IPS-18c (cell line): Measurements from ENCODE around the gene MAML3.

ENCODE experiments used
- H3K4me3 ChIP-seq: 2 replicates; pipeline ENCODE4 v1.7.0; 2013; ENCODE audit warnings: low read depth, mild to moderate bottlenecking, low read length, moderate library complexity; ENCODE audit not compliant: insufficient read depth
- H3K9me3 ChIP-seq: one replicate; pipeline ENCODE4 v1.6.1; 2013; ENCODE audit warnings: mild to moderate bottlenecking, low read length, moderate library complexity; ENCODE audit not compliant: control insufficient read depth, insufficient read depth

The MAML3 gene

DNA sequence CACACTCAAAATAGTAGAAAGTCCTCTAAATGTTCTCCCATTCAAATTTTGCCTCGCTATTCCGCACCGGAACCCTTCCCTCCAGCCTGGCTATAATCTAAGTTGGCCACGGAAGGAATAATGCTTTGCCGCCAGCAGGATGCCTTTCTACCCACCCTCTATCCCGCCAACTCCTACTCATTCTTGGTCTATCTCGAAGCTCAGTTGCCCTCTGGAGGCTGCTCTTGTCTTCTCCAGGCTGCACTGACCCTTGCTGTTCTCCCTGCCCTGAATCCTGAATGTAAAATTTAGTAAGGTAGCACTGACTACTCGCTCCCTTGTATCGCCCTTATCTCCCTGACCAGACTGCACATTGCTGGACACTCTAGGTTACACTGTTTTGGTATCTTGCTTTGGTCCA, 275.9 kb downstream of the MAML3 start:
- Histone ChIP-seq H3K4me3 (no peak overlapping the region), H3K9me3 (no peaks in the 10 kb centered on the region)

DNA sequence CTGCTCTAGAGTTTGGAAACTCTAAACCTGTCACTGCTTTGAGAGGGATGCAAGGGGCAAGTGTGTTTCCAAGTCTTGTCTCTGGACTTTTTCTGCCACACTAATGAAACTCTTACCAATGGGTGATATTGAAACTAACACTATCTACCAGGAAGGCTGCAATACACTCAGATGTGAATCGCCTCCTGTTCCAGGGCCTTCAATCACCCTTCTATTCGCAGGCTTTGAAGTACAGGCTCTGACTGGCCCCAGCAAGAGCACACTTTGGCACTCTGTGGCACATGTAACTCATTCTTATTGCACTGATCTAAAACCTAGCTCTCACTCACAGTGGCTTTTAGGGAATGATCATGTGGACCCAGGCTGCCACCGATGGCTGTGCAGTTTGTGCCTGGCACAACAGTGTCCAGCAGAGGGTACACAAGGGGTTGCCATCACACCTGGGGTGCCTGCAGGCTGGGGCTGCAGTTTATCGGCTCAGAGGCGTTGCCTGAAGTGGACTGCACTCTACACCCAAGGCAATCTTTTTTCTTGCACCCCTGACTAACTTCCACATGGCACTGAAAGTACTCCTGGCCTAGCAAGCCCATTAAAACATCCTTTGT, 277.5 kb downstream of the MAML3 start:
- Histone ChIP-seq H3K4me3 (no peak overlapping the region), H3K9me3 (no peaks in the 10 kb centered on the region)

DNA sequence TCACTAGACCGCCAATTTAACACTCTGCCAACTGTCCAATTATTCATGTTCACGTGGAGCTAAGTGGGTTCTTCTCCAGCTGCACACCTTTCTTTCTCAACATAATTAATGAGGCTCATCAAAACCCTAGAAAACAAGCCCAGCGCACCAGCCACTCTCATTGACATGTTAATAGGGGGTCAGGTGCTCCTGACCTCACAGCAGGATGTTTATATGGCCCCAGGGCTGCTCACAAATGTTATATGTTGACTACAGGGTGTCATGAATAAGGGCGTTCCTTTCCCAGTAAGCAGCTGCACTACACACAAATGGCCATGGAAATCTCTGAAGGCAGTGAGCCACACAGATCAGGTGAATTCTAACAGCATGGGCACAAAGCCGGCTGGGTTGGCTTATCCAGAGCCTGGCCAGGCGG, 278.6 kb downstream of the MAML3 start:
- Histone ChIP-seq H3K9me3 (no peaks in the 10 kb centered on the region), H3K4me3 (no peak overlapping the region)

DNA sequence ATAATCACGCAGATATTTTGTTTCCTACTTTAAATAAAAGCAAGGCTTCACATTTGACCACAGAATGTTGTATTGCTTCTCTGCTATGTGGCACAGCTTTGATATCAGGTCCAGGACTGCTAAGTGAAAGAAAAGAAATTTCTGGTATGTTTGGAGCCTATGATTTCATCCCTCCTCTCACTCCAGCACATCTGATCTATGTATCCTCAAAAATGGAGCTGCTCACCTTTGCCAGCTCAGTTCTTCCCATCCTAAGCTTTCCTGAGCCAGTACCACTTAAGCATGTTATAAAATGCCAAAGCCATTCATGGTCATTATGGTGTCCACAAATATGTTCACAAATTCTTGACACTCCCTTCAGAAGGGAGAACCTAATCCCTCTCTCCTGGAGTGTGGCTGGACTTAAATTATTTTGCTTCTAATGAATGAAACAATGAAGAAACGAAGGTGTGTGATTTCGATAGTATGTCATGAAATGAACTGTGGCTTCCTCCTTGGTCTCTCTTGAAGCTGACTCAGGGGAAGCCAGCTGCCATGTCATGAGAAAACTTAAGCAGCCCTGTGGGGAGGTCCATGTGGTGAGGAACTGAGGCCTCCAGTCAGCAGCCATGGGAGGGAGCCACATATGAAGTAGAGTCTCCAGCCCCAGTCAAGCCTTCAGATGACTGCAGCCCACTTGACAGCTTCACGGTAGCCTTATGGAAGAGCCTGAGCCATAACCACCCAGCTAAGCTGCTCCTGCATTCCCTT, 280.7 kb downstream of the MAML3 start:
- H3K9me3 ChIP-seq, result no peaks in the 10 kb centered on the region
- no peak overlapping the region for H3K4me3 ChIP-seq

DNA sequence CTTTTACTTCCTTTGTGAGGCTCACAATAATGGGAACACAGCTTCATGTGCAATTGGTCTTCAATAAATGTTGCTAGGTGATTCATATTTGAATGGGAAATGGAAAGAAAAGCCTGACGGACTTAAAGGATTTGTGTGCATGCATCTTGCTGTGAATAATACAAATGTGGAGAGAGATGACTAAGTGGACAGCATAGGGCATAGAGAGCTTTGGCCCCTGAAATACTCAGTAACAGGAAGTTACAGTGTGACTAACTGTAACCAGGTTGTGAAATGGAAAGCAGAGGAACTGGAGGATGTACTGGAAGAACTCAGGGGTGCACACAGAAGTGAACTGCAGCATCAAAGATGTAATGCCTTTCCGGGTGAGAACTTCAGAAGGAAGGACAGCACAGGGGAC, 281.7 kb downstream of the MAML3 start:
- Histone ChIP-seq H3K4me3 (no peak overlapping the region), H3K9me3 (no peaks in the 10 kb centered on the region)

DNA sequence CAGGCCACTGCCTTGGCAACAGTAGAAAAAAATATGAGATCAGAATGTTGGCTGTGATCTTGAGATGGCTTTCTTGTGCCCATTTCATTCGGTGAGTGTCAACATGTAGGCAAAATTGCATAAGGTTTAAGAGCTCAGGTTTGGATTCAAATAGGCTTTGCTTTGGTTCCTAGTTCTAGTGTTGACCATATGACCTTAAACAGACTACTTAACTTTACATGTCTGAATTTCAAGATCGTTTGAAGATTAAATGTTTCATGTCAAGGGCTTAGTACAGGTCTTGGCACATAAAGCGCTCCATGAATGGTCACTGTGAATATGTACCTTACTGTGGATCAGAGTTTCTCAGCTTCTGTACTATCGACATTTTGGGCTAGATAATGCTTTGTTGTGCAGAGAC, 284.2 kb downstream of the MAML3 start:
- H3K4me3 ChIP-seq, result no peak overlapping the region
- no peaks in the 10 kb centered on the region for H3K9me3 ChIP-seq

DNA sequence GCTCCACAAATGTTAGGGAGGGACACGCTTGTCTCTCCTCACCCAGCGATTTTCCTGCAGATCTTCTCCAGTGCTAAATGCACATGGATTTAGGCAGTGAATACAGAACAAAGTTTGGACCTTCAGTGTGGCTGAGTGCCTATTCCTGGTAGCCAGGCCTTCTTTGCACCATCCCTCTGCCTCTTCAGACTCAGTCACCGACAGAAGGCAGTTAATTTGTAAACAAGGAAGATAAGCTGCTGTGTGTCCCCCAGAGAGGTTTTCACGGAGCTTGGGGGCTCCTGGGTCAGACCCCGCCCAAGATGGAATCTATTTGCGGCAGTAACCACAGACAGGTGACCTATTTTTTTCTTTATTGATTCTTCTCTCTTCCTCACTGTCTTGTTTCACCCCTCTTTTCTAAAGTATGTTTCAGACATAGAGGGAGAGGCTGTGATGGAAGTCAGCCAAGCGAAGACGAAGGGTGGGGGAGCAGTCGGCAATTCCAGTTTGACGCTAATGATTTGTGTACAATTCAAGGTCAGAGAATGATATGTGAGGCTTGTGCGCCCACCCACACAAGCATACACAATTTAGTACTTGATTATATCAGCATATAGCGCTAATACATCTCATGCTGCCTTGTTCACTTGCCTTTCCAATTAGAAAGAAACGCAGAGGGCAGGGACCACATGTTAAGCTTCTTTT, 287.6 kb downstream of the MAML3 start:
- H3K9me3 ChIP-seq, result no peaks in the 10 kb centered on the region

DNA sequence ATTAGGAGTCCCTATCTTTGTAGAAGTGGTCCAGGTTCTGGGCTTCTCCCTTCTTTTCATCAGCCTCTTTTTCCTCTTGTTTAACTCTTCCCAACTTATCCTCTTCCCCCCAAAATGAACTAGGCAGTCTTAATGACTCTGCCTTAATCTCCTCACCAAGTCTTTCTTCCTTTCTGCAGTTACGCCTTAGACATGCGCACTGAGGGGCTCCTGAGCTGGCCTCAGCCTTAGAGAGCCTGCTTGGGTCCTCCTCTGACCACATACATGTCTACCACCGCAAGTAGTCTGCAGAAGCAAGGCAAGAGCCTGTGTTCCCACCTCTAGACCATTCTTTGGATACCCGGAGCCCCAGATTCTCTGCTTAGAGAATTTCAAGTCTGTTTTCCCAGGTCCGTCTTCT, 288.4 kb downstream of the MAML3 start:
- no peaks in the 10 kb centered on the region for H3K9me3 ChIP-seq
- H3K4me3 ChIP-seq, result no peak overlapping the region

More for the DNA sequence above, 287.6 kb downstream of the MAML3 start:
- no peak overlapping the region for H3K4me3 ChIP-seq

DNA sequence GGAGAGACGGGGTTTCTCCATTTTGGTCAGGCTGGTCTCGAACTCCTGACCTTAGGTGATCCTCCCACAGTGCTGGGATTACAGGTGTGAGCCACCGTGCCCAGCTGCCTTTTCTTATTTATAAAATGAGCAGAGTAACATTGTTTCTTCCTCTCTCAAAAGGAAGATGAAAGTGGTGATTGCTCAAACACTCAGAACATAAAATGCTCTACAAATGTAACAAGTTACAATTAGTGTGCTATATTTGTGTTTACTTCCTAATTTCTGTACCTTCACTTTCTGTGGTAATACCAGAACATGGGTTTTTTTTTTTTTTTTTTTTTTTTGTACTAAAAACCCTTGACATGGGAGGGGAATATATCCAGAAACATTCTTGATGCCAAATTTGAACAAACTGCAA, 290.5 kb downstream of the MAML3 start:
- Histone ChIP-seq H3K4me3 (no peak overlapping the region), H3K9me3 (no peaks in the 10 kb centered on the region)

DNA sequence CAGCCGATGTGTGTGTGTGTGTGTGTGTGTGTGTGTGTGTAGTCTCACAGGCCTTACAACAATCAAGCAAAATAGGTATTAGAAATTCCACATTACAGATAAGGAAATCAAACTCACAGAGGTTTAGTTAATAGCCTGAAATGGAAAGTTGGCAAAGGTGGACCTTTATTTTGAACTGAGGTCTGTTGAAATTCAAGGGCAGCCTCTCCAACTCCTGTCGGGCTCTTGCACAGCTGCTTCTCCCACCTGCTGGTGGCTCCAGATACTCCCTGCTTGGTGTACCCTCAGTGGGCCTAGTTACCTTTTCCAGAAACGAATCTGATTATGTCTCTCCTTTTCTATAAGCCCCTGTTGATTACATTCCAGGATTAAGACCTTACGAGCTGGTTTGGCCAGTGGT, 292.5 kb downstream of the MAML3 start:
- Histone ChIP-seq H3K9me3 (no peaks in the 10 kb centered on the region), H3K4me3 (no peak overlapping the region)

DNA sequence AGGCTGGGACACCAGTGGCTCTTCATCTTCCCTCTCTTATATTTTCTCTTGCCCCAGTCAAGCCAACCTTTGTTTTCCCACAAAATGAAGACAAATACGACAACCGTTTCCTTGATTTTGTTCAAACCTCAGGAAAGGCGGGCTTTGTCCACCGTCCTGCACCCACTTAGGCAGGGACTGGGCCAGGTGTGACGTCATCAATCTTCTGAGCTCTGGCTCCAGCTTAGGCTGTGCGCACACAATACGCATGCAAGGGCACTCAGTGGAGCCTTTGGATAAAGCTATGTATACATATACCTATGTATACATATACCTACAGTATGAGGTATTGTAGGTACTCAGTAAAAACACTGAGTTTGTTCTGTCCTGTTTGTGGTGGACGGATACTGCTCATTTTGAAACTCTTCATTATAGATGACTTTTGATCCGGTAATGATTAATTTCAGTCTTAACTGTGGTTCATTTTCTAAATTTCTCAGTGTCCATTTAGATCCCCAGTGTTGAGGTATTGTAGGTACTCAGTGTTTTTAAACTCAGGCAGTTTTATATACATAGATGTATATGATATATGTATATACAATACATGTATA, 293.5 kb downstream of the MAML3 start:
- Histone ChIP-seq H3K9me3 (no peaks in the 10 kb centered on the region), H3K4me3 (no peak overlapping the region)

DNA sequence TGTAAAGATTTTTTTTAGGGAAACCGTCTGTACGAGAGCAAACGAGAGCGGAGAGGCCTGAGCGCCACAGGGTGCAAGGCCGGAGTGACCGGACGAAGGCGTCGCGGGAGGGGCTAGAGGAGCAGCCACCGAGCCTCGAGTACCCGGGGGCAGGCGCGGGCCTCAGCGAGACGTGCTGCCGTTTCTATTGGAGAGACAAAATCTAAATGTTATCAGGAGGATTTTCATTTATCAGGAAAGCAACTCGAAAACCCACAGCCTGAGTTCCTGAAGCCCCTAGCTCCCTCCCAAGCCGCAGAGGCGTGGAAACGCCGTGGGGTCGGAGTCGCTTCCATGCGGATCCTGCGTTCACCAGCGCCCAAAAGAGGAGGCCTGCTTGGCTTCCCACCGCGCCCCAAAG, 294.1 kb downstream of the MAML3 start:
- Histone ChIP-seq H3K9me3 (no peaks in the 10 kb centered on the region), H3K4me3 (no peak overlapping the region)

DNA sequence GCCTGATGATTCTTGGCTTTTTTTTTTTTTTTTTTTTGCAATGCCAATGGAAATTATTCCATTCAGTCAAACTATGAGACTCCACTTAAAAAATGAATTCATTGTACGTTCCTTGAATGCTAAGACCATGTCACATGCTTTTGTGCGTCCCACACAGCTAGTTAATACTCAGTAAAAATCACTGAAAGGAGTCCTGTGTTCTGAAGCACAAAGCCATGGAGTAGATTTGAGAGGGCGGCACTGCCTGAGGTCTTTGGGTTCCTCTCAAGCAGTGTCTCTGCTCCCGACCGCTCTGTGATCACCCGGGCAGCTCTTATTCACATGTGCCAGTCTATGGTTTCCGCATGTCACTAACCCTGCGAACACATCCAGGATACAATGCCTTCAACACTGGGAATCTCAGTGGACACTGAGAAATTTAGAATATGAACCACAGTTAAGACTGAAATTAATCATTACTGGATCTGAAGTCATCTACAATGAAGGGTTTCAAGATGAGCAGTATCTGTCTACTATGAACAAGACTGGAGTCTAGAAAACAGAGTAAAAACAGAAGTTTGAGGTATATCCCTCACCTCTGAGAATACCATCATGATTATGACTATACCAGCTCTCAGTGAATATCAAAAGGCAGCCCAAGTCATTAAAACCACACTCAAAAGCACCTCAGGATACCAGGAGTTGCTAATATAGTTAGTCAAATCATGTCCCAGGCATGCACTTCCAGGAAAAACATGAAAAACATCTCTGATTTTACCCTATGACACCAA, 295.4 kb downstream of the MAML3 start:
- no peaks in the 10 kb centered on the region for H3K9me3 ChIP-seq
- H3K4me3 ChIP-seq, result no peak overlapping the region

DNA sequence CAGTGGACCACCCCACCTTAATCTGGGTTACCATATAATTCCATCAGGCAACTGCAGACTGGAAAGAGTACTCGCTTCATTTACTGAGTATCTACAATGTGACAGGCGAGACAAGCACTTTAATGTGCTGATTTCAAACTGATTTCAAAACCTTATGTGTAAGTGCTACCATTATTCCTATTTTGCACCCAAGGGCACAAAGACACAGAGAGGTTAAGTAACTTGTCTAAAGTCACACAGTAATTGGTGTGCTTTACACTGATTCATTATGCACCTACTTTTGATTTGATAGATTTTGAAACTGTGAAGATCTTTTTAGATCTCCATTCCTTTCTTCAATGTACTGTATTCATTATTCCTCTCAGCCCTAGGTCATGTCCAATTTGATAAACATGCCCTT, 296.0 kb downstream of the MAML3 start:
- H3K4me3 ChIP-seq, result no peak overlapping the region
- no peaks in the 10 kb centered on the region for H3K9me3 ChIP-seq

DNA sequence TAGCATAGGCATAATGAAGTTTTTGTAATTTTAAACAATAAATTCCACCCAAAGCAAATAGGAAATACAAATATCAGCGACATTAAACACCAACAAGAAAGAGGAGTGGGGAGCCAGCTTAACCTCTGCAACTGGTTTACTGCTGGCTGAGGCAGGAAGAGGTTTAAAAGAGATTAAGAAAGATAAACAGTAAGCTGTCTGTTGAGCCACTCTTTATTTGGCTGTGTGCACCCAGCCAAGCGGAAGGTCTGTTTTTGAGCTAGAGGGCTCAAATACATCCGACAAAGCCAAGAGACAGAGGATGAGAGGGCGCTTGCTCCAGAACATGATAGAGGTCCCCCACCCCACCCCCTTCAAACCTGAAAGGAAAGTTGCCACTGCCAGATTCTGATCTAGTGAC, 297.0 kb downstream of the MAML3 start:
- Histone ChIP-seq H3K4me3 (no peak overlapping the region), H3K9me3 (no peaks in the 10 kb centered on the region)

DNA sequence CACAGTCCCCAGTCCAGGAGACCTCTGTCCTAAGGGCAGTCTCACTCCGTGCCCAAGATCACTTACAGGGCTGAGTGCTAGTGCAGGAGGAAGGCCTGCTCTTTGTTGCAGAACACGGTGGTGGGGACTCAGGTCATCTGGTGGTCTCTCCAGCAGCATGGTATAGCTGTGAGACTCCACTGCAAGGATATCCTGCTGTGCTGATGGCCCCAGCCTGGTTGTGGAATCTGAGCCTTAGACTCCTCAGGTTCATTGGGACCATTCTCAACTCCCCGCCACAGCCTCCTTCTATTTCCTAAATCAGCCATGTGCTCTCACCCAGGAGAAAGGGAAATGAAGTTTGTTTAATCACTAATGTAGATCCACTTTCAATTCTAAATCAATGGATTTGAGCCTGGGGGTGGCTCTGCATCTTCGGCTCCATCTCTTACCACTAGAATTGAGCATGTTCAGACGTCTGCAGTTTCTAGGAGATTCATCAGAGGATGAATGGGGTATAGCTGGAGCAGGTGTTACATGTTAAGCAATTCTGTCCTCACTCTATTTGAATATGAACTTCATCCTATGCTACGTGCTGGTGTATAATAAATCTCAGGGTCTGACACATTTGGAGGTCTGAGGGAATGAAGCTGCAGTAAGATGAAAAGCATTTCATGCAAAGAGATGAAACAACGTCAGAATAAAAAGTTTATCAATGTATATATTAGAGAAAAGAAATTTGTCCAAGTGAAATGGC, 299.1 kb downstream of the MAML3 start:
- no peaks in the 10 kb centered on the region for H3K9me3 ChIP-seq
- H3K4me3 ChIP-seq, result no peak overlapping the region

DNA sequence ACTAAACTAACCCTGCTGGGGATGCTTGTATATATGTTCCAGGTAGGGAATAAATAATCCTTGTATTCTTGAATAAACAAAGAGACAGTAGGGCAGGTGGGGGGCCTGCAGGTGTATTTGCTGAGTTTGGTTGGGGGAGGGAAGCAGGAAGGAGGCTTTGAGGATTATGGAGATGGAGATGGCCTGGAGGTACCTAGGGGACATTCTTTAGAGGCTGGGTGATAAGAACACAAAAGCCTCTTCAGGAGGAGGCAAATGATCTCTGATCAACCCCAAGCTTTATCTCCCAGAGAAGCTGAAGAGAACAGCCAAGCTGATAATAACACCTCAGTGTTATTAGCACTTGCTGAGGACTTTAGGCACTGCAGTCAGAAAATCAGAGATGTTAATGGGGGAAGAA, 300.7 kb downstream of the MAML3 start:
- no peak overlapping the region for H3K4me3 ChIP-seq
- no peaks in the 10 kb centered on the region for H3K9me3 ChIP-seq
